ENCODE measurements around the gene SMARCC2. TPM values are rescaled to one million over a fixed set of nuclear protein-coding genes. Genes with fewer than 3 reads are reported as not detected.

SMARCC2 gene
- polyA plus RNA-seq, 2 of the 4 experiments (the other 2 are of a cell fraction), result 51.9 to 83.9 TPM

GRCh38 chr12:56152132-56152755, 37.0 kb downstream of the SMARCC2 start, which contains the start of gene MYL6B (continued):
- TF ChIP-seq HEYL (CRISPR knock-in tag; IDR thresholded peaks at IDR 0.05), result no peak
- no peak for TF ChIP-seq HES2 (IDR thresholded peaks at IDR 0.05)
- TF ChIP-seq, protein P1, sequence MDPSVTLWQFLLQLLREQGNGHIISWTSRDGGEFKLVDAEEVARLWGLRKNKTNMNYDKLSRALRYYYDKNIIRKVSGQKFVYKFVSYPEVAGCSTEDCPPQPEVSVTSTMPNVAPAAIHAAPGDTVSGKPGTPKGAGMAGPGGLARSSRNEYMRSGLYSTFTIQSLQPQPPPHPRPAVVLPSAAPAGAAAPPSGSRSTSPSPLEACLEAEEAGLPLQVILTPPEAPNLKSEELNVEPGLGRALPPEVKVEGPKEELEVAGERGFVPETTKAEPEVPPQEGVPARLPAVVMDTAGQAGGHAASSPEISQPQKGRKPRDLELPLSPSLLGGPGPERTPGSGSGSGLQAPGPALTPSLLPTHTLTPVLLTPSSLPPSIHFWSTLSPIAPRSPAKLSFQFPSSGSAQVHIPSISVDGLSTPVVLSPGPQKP (IDR thresholded peaks at IDR 0.05; ENCODE audit: low read depth, low read length), result no peak
- TF ChIP-seq MYC (IDR thresholded peaks at IDR 0.05; ENCODE audit: borderline replicate concordance, low read length), result 0 out of 2 replicates have a peak, but pooled peaks have one; percentile 33
- TF ChIP-seq PBX3 (IDR thresholded peaks at IDR 0.05), result peak; percentile 46; the same call in 1 of the 2 replicates
- peak; percentile 67; the same call in 1 of the 3 replicates for TF ChIP-seq BCL3 (IDR thresholded peaks at IDR 0.05)
- TF ChIP-seq, protein P2, sequence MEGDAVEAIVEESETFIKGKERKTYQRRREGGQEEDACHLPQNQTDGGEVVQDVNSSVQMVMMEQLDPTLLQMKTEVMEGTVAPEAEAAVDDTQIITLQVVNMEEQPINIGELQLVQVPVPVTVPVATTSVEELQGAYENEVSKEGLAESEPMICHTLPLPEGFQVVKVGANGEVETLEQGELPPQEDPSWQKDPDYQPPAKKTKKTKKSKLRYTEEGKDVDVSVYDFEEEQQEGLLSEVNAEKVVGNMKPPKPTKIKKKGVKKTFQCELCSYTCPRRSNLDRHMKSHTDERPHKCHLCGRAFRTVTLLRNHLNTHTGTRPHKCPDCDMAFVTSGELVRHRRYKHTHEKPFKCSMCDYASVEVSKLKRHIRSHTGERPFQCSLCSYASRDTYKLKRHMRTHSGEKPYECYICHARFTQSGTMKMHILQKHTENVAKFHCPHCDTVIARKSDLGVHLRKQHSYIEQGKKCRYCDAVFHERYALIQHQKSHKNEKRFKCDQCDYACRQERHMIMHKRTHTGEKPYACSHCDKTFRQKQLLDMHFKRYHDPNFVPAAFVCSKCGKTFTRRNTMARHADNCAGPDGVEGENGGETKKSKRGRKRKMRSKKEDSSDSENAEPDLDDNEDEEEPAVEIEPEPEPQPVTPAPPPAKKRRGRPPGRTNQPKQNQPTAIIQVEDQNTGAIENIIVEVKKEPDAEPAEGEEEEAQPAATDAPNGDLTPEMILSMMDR (IDR thresholded peaks at IDR 0.05), result no peak
- TF ChIP-seq ZFP36 (IDR thresholded peaks at IDR 0.05; ENCODE audit: borderline replicate concordance, partially characterized antibody), result no peak
- no peak for TF ChIP-seq HOXB5 (CRISPR knock-in tag; IDR thresholded peaks at IDR 0.05)
- no peak for TF ChIP-seq CHD4 (IDR thresholded peaks at IDR 0.05; ENCODE audit: borderline replicate concordance)
- TF ChIP-seq USF2 (IDR thresholded peaks at IDR 0.05), result no peak
- TF ChIP-seq CEBPB (IDR thresholded peaks at IDR 0.05), result no peak
- TF ChIP-seq, protein P3, sequence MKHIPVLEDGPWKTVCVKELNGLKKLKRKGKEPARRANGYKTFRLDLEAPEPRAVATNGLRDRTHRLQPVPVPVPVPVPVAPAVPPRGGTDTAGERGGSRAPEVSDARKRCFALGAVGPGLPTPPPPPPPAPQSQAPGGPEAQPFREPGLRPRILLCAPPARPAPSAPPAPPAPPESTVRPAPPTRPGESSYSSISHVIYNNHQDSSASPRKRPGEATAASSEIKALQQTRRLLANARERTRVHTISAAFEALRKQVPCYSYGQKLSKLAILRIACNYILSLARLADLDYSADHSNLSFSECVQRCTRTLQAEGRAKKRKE (CRISPR knock-in tag; IDR thresholded peaks at IDR 0.05; ENCODE audit: low read depth), result no peak
- TF ChIP-seq KDM1A (IDR thresholded peaks at IDR 0.05; ENCODE audit: low read depth), result no peak
- TF ChIP-seq FOXS1 (CRISPR knock-in tag; IDR thresholded peaks at IDR 0.05), result no peak
- TF ChIP-seq MAZ (IDR thresholded peaks at IDR 0.05; ENCODE audit: borderline replicate concordance, low read depth, low read length), result peak; percentile 75; the same call in 1 of the 2 replicates
- TF ChIP-seq CBX8 (IDR thresholded peaks at IDR 0.05), result no peak
- TF ChIP-seq ESRRA (IDR thresholded peaks at IDR 0.05; ENCODE audit: borderline replicate concordance, low read length), result no peak
- no peak for TF ChIP-seq HOXB13 (CRISPR knock-in tag; IDR thresholded peaks at IDR 0.05; ENCODE audit: low read depth)
- peak; percentile 35 for TF ChIP-seq REST (IDR thresholded peaks at IDR 0.05)
- TF ChIP-seq RAD21 (conservative IDR thresholded peaks at IDR 0.05 in 1 of 2, IDR thresholded peaks at IDR 0.05 in 1 of 2), result no peak
- TF ChIP-seq ZSCAN20 (CRISPR knock-in tag; IDR thresholded peaks at IDR 0.05), result no peak
- no peak for TF ChIP-seq MAFK (IDR thresholded peaks at IDR 0.05; ENCODE audit: partially characterized antibody)
- TF ChIP-seq CBX2 (IDR thresholded peaks at IDR 0.05; ENCODE audit: borderline replicate concordance, low read depth), result no peak
- TF ChIP-seq CHD2 (IDR thresholded peaks at IDR 0.05; ENCODE audit: low read length, partially characterized antibody), result no peak
- TF ChIP-seq, protein P4, sequence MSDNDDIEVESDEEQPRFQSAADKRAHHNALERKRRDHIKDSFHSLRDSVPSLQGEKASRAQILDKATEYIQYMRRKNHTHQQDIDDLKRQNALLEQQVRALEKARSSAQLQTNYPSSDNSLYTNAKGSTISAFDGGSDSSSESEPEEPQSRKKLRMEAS (IDR thresholded peaks at IDR 0.05), result peak; percentile 42
- peak; percentile 71 for TF ChIP-seq POLR2A (IDR thresholded peaks at IDR 0.05; ENCODE audit: low read length)
- peak; percentile 78; the same call in 1 of the 2 replicates for TF ChIP-seq PHF8 (IDR thresholded peaks at IDR 0.05; ENCODE audit: borderline replicate concordance, low read depth)
- TF ChIP-seq TFCP2L1 (CRISPR knock-in tag; IDR thresholded peaks at IDR 0.05), result no peak
- peak; percentile 42; the same call in 1 of the 2 replicates for TF ChIP-seq FOSL2 (IDR thresholded peaks at IDR 0.05)
- TF ChIP-seq FOSL2 (CRISPR knock-in tag; IDR thresholded peaks at IDR 0.05), result peak; percentile 85
